Measurements from ENCODE around the gene DSCAM.

DSCAM gene

DNA sequence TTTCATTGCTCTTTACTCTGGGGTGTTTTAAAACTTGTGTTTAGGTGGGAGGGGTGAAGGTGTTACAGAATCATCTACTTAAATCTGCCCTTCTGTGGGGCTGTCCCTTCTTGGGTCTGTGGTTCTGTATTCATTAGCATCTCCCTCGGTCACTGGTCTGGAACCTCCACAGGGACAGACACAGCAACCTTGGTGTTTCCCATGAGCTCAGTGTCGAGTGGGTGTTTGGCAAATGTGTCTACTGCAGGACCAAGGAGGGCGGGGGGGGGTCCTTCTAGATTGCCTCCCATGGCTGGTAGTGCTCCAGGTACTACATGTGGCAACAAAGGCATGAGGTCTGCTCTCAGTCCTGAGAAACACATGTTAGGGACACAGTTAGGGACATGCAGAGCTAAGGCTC lies 706.3 kb downstream of the DSCAM start:
- H3K4me3 Mint-ChIP-seq, result no peak overlapping the region
- H3K27ac Mint-ChIP-seq, result no peak overlapping the region
- DNase-seq, result no peak
- H3K4me1 Mint-ChIP-seq (ENCODE audit: low read depth in 2 of 2), result no peaks in the 10 kb centered on the region
- peaks cover 3% of the 10 kb centered on the region for H3K36me3 Mint-ChIP-seq (ENCODE audit: insufficient read depth)
- ATAC-seq (replicated peaks), result no peak
- no peaks in the 10 kb centered on the region for H3K27me3 Mint-ChIP-seq
- H3K9me3 Mint-ChIP-seq, result no peaks in the 10 kb centered on the region

DNA sequence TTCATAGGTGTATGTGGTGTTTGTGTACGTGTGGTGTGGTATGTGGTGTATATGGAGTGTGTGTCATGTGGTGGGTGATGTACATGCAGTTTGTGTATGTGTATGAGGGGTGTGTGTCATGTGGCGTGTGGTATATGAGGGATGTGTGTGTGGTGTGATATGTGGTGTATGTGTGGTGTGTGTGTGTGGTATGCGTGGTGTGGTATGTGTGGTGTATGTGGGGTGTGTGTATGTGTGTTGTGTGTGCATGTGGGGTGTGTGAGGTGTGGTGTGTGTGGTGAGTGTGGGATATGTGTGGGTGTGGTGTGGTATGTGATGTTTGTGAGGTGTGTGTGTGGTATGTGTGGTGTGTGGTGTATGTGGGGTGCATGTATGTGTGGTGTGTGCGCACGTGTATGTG lies 707.3 kb downstream of the DSCAM start:
- DNase-seq (no peak), ATAC-seq (replicated peaks) (no peak)
- no peaks in the 10 kb centered on the region for H3K4me1 Mint-ChIP-seq (ENCODE audit: low read depth in 2 of 2)
- peaks cover 3% of the 10 kb centered on the region for H3K36me3 Mint-ChIP-seq (ENCODE audit: insufficient read depth)
- H3K27ac Mint-ChIP-seq, result no peak overlapping the region
- no peak overlapping the region for H3K4me3 Mint-ChIP-seq
- no peaks in the 10 kb centered on the region for H3K27me3 Mint-ChIP-seq
- H3K9me3 Mint-ChIP-seq, result no peaks in the 10 kb centered on the region

DNA sequence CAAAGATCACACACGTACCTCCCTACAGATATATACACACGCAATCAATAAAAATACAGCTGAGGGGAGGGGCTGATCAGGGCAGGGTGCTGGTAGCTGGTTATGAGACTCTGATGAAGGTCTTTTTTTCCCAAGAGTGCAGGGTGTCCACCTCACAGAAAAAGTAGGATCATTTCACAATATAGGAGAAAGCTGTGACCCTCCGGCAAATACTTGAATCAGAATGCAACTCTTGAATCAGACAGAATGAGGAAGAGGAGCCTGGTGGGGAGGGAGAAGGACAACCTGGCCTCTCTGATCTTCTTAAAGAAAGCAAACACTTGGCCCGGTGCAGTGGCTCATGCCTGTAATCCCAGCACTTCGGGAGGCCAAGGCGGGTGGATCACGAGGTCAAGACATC lies 710.4 kb downstream of the DSCAM start:
- Mint-ChIP-seq H3K9me3 (peaks cover 0 to 3% of the 10 kb centered on the region in 2 donors), H3K4me1 (ENCODE audit: low read depth in 2 of 2) (no peaks in the 10 kb centered on the region), H3K36me3 (ENCODE audit: insufficient read depth) (no peaks in the 10 kb centered on the region), H3K27me3 (no peaks in the 10 kb centered on the region), H3K4me3 (no peak overlapping the region), H3K27ac (no peak overlapping the region)
- no peak for ATAC-seq (replicated peaks)
- no peak for DNase-seq

DNA sequence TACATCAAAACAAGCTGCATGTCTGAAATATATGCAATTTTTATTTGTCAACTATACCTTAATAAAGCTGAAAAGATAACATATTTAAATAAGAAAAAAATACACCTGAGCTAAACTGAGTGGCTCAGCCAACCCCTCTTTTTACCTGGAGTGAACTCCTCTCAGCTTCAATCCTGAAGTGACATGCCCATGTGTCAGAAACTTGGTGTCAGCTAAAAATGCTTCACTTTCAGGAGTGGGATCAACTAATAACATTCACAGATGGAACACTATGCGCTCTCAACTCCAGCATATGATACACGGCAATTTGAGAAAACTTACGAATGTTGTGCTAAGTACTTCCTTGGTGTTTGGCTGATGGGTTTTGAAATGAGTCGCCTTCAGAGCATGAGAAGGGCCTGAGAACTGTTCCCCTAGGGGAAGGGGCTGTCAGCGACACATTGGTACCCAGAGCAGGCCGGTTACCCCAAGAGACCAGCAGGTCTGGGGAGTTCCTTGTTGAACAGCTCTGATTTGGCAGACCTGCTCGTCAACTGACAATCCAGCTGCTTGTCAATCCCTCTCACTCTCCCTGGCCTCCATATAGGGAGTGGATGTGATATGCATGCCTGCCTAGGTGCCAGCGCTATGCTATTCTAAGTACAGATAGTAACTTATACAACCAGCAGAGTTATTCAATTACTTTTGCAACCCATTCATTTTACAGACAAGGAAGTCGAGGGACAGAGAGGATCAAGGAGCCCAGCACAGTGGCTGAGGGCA lies 712.0 kb downstream of the DSCAM start:
- Mint-ChIP-seq H3K9me3 (peaks cover 0 to 3% of the 10 kb centered on the region in 2 donors), H3K27me3 (no peaks in the 10 kb centered on the region), H3K4me1 (ENCODE audit: low read depth in 2 of 2) (no peaks in the 10 kb centered on the region), H3K36me3 (ENCODE audit: insufficient read depth) (no peaks in the 10 kb centered on the region), H3K4me3 (no peak overlapping the region), H3K27ac (no peak overlapping the region)
- DNase-seq (no peak), ATAC-seq (replicated peaks) (no peak)

DNA sequence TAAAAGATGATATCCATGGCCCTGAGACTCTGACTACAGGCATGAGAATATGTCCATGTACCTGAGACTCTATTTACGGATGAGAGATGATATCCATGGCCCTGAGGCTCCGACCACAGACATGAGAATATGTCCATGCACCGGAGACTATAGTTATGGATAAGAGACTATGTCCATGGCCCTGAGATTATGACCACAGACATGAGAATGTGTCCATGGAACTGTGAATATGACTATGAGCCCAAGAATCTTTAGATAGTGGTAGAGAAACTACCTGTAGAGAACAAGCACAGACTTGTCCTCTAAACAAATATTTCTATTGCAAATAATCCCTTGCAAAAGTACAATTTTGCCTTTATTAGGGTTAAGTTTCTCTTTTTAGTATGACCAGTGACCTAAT lies 716.5 kb downstream of the DSCAM start:
- no peaks in the 10 kb centered on the region for H3K27me3 Mint-ChIP-seq
- no peak for DNase-seq
- H3K4me3 Mint-ChIP-seq, result no peak overlapping the region

DNA sequence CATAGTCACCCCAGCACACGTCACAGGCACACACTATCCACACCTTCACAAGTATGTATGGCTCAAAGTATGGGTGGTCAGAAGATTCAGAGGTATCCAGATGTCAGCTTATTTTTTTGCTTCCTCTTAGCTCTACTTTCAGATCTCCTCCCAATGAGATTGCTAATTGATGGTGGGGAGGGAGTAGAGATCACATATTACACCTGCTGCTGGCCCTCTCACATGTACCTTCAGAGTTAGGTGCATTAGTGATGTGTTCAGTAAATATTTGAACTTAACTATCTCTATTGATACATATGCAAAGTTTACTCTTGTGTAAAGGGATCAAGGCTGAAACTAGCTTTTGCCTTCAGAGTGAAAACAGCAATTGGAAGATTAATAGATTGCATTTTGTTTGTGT lies 717.1 kb downstream of the DSCAM start:
- no peaks in the 10 kb centered on the region for H3K4me1 Mint-ChIP-seq (ENCODE audit: low read depth in 2 of 2)
- H3K27me3 Mint-ChIP-seq, result no peaks in the 10 kb centered on the region
- H3K4me3 Mint-ChIP-seq, result no peak overlapping the region
- DNase-seq (no peak), ATAC-seq (replicated peaks) (no peak)
- H3K27ac Mint-ChIP-seq, result no peak overlapping the region
- no peaks in the 10 kb centered on the region for H3K36me3 Mint-ChIP-seq (ENCODE audit: insufficient read depth)
- peaks cover 6 to 10% of the 10 kb centered on the region in 2 donors for H3K9me3 Mint-ChIP-seq

More for the DNA sequence above, 716.5 kb downstream of the DSCAM start:
- Mint-ChIP-seq H3K4me1 (ENCODE audit: low read depth in 2 of 2) (no peaks in the 10 kb centered on the region), H3K36me3 (ENCODE audit: insufficient read depth) (no peaks in the 10 kb centered on the region), H3K9me3 (peaks cover 6 to 10% of the 10 kb centered on the region in 2 donors), H3K27ac (no peak overlapping the region)
- no peak for ATAC-seq (replicated peaks)

DNA sequence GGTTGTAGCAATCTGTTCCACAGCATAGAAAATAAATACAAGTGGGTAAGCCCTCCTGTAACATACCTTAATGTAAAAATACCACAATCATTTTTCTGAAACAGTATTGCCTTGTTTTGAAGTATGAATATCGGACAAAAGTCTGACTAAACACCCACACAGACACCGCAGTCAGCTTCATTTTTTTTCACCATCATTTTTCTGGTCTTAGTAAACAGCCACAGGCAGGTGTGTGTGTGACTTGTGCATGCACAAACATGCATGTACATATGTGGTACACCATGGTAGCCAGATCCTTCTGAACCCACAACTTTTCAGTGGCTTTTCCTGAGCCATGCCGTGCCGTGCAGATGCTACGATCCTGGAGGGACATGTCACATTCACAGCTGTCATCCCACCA lies 718.1 kb downstream of the DSCAM start:
- Mint-ChIP-seq H3K4me1 (ENCODE audit: low read depth in 2 of 2) (no peaks in the 10 kb centered on the region), H3K4me3 (no peak overlapping the region)
- no peak for DNase-seq

GRCh38 chr21:40120940-40121575 lies 725.9 kb downstream of the DSCAM start:
- DNase-seq, result no peak

More for the DNA sequence above, 718.1 kb downstream of the DSCAM start:
- no peak overlapping the region for H3K27ac Mint-ChIP-seq
- H3K36me3 Mint-ChIP-seq (ENCODE audit: insufficient read depth), result no peaks in the 10 kb centered on the region
- peaks cover 6 to 10% of the 10 kb centered on the region in 2 donors for H3K9me3 Mint-ChIP-seq
- H3K27me3 Mint-ChIP-seq, result no peaks in the 10 kb centered on the region
- no peak for ATAC-seq (replicated peaks)

GRCh38 chr21:40118527-40118926 lies 728.4 kb downstream of the DSCAM start:
- Mint-ChIP-seq H3K4me3 (no peak overlapping the region), H3K36me3 (ENCODE audit: insufficient read depth) (no peaks in the 10 kb centered on the region), H3K4me1 (ENCODE audit: low read depth in 2 of 2) (no peaks in the 10 kb centered on the region), H3K9me3 (peaks cover 9 to 19% of the 10 kb centered on the region in 2 donors), H3K27ac (no peak overlapping the region), H3K27me3 (no peaks in the 10 kb centered on the region)
- ATAC-seq (replicated peaks), result no peak
- no peak for DNase-seq

More at GRCh38 chr21:40120940-40121575, 725.9 kb downstream of the DSCAM start:
- ATAC-seq (replicated peaks), result no peak
- Mint-ChIP-seq H3K36me3 (ENCODE audit: insufficient read depth) (no peaks in the 10 kb centered on the region), H3K9me3 (peaks cover 7 to 19% of the 10 kb centered on the region in 2 donors), H3K4me3 (no peak overlapping the region), H3K27me3 (no peaks in the 10 kb centered on the region), H3K4me1 (ENCODE audit: low read depth in 2 of 2) (no peaks in the 10 kb centered on the region), H3K27ac (no peak overlapping the region)

GRCh38 chr21:40117236-40117635 lies 729.7 kb downstream of the DSCAM start:
- Mint-ChIP-seq H3K27me3 (no peaks in the 10 kb centered on the region), H3K36me3 (ENCODE audit: insufficient read depth) (no peaks in the 10 kb centered on the region), H3K4me1 (ENCODE audit: low read depth in 2 of 2) (no peaks in the 10 kb centered on the region), H3K9me3 (peaks cover 8 to 22% of the 10 kb centered on the region in 2 donors), H3K27ac (no peak overlapping the region), H3K4me3 (no peak overlapping the region)
- ATAC-seq (replicated peaks), result no peak
- DNase-seq, result no peak

DNA sequence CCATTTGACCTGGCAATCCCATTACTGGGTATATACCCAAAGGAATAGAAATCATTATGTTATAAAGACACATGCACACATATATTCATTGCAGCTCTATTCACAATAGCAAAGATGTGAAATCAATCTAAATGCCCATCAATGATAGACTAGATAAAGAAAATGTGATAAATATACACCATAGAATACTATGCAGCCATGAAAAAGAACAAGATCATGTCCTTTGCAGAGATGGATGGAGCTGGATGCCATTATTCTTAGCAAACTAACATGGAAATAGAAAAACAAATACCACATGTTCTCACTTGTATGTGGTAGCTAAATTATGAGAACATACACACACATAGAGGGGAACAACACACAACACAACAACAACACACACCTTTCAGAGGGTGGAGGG lies 731.2 kb downstream of the DSCAM start:
- Mint-ChIP-seq H3K4me3 (no peak overlapping the region), H3K27ac (no peak overlapping the region), H3K27me3 (no peaks in the 10 kb centered on the region), H3K36me3 (ENCODE audit: insufficient read depth) (no peaks in the 10 kb centered on the region), H3K9me3 (peaks cover 8 to 20% of the 10 kb centered on the region in 2 donors), H3K4me1 (ENCODE audit: low read depth in 2 of 2) (no peaks in the 10 kb centered on the region)
- DNase-seq (no peak), ATAC-seq (replicated peaks) (no peak)

GRCh38 chr21:40102682-40103081 lies 744.3 kb downstream of the DSCAM start:
- ATAC-seq (replicated peaks) (no peak), DNase-seq (no peak)
- no peak overlapping the region for H3K27ac Mint-ChIP-seq
- H3K36me3 Mint-ChIP-seq (ENCODE audit: insufficient read depth), result peaks cover 3% of the 10 kb centered on the region
- H3K27me3 Mint-ChIP-seq, result no peaks in the 10 kb centered on the region
- peaks cover 8 to 19% of the 10 kb centered on the region in 2 donors for H3K9me3 Mint-ChIP-seq
- no peaks in the 10 kb centered on the region for H3K4me1 Mint-ChIP-seq (ENCODE audit: low read depth in 2 of 2)
- no peak overlapping the region for H3K4me3 Mint-ChIP-seq

GRCh38 chr21:40099809-40100208 lies 747.1 kb downstream of the DSCAM start:
- Mint-ChIP-seq H3K4me3 (no peak overlapping the region), H3K36me3 (ENCODE audit: insufficient read depth) (peaks cover 3% of the 10 kb centered on the region), H3K27ac (no peak overlapping the region), H3K4me1 (ENCODE audit: low read depth in 2 of 2) (no peaks in the 10 kb centered on the region), H3K27me3 (no peaks in the 10 kb centered on the region), H3K9me3 (peaks cover 6 to 8% of the 10 kb centered on the region in 2 donors)
- DNase-seq (no peak), ATAC-seq (replicated peaks) (no peak)

GRCh38 chr21:40095477-40095876 lies 751.5 kb downstream of the DSCAM start:
- ATAC-seq (replicated peaks) (no peak), DNase-seq (no peak)
- Mint-ChIP-seq H3K36me3 (ENCODE audit: insufficient read depth) (peaks cover 3% of the 10 kb centered on the region), H3K27ac (no peak overlapping the region), H3K4me1 (ENCODE audit: low read depth in 2 of 2) (no peaks in the 10 kb centered on the region), H3K4me3 (no peak overlapping the region), H3K9me3 (peaks cover 10 to 18% of the 10 kb centered on the region in 2 donors), H3K27me3 (no peaks in the 10 kb centered on the region)

Data from effector memory CD8-positive, alpha-beta T cell (primary cell).